Tibial nerve (tissue), 3 donors: ENCODE measurements around the gene ZNF502.

Experiments
- POLR2A ChIP-seq, 2 donors: fragments of 450-650 bp; IDR thresholded peaks; one replicate each; pipeline ENCODE4 v1.6.1; 2017; ENCODE audit warnings: antibody characterized with exemption in 2 of 2, mild to moderate bottlenecking in 2 of 2, moderate library complexity in 2 of 2
- TF ChIP-seq, protein P1 (sequence below), 5 experiments: fragments of 200-600 bp in 3 of 5; fragments of 450-650 bp in 2 of 5; sonication (generic) in 3 of 5; IDR thresholded peaks; one replicate each; pipeline ENCODE4 v1.5.1; 2016 to 2019; ENCODE audit warnings: antibody characterized with exemption in 5 of 5, mild to moderate bottlenecking in 3 of 5, moderate library complexity in 2 of 5

DNA sequence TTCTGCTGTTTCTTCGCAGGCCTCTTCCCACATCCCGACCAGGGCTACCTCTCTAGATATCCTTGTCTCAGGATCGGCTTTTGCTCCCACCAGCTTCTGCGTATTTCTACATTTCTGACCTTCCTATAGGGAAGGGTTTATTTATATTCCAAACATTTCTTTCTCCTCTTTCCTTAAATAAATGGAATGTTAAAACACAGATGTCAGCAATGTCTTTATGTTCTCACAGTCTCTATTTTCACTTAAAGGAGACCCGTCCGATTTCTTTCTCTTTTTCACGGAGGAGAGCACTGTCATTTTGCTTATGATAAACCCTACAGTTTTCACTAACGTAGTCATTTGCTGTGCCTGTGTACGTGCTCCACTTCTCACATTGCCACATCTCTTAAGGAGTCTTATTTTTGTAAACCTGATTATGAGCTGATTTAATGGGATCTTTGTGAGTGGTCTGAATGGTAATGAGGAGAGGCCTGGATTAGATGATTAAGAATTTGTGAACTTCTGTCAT, 49.8 kb downstream of the ZNF502 start:
- no peak for TF ChIP-seq POLR2A (IDR thresholded peaks at IDR 0.05)
- TF ChIP-seq, protein P1, sequence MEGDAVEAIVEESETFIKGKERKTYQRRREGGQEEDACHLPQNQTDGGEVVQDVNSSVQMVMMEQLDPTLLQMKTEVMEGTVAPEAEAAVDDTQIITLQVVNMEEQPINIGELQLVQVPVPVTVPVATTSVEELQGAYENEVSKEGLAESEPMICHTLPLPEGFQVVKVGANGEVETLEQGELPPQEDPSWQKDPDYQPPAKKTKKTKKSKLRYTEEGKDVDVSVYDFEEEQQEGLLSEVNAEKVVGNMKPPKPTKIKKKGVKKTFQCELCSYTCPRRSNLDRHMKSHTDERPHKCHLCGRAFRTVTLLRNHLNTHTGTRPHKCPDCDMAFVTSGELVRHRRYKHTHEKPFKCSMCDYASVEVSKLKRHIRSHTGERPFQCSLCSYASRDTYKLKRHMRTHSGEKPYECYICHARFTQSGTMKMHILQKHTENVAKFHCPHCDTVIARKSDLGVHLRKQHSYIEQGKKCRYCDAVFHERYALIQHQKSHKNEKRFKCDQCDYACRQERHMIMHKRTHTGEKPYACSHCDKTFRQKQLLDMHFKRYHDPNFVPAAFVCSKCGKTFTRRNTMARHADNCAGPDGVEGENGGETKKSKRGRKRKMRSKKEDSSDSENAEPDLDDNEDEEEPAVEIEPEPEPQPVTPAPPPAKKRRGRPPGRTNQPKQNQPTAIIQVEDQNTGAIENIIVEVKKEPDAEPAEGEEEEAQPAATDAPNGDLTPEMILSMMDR (IDR thresholded peaks at IDR 0.05) = no peak
